Lung (tissue), 12 donors: ENCODE measurements around the gene NCOR1. TPM values are rescaled to one million over a fixed set of nuclear protein-coding genes. Genes with fewer than 3 reads are reported as not detected.
A peak's percentile ranks its signal among the peaks of the same experiment; 100 is the strongest.

Experiments
- ATAC-seq: fragments of 200-7000 bp; cut with Tn5 transposase; one replicate; pipeline ENCODE4 v1.9.1; 2020; ENCODE audit warnings: moderate number of reproducible peaks; ENCODE audit not compliant: insufficient read depth, low FRiP score
- DNase-seq, 3 donors: peaks; one replicate each; pipeline ENCODE4 v3.0.0-alpha.2; 2013 to 2017
- H3K27ac ChIP-seq, 2 donors: one replicate each; pipeline ENCODE4 v1.5.1; 2013; ENCODE audit warnings: mild to moderate bottlenecking in 2 of 2, moderate library complexity in 2 of 2, control low read depth in 1 of 2, inconsistent platforms in 1 of 2, low read depth in 1 of 2, low read length in 1 of 2
- H3K27me3 ChIP-seq, 3 donors: one replicate each; pipeline ENCODE4 v1.5.1; 2013; ENCODE audit warnings: low read length in 2 of 3; ENCODE audit not compliant: control insufficient read depth in 3 of 3, insufficient read depth in 3 of 3
- H3K36me3 ChIP-seq, 4 donors: one replicate each; pipeline ENCODE4 v1.5.1; 2013; ENCODE audit warnings: low read length in 4 of 4, mild to moderate bottlenecking in 1 of 4, moderate library complexity in 1 of 4; ENCODE audit not compliant: control insufficient read depth in 4 of 4, insufficient read depth in 4 of 4
- H3K4me1 ChIP-seq, 5 donors: one replicate each; pipeline ENCODE4 v1.5.1; 2013; ENCODE audit warnings: low read length in 5 of 5, mild to moderate bottlenecking in 2 of 5, moderate library complexity in 1 of 5; ENCODE audit not compliant: control insufficient read depth in 5 of 5, insufficient read depth in 5 of 5
- H3K4me3 ChIP-seq: one replicate; pipeline ENCODE4 v1.5.1; 2013; ENCODE audit warnings: mild to moderate bottlenecking, control low read depth, moderate library complexity
- H3K9ac ChIP-seq, 2 donors: one replicate each; pipeline ENCODE4 v1.5.1; 2013; ENCODE audit warnings: low read length in 2 of 2, control low read depth in 1 of 2; ENCODE audit not compliant: insufficient read depth in 1 of 2
- H3K9me3 ChIP-seq, 4 donors: one replicate each; pipeline ENCODE4 v1.5.1; 2013; ENCODE audit warnings: low read length in 3 of 4, mild to moderate bottlenecking in 1 of 4, moderate library complexity in 1 of 4; ENCODE audit not compliant: control insufficient read depth in 4 of 4, insufficient read depth in 3 of 4
- WGBS, 2 donors: extraction: QIAGEN DNeasy Blood & Tissue Kit; methylation state at CpG; one replicate each; pipeline ENCODE4 v1.1.7; 2013; 5-methylcytosine and 5-hydroxymethylcytosine counted together
- polyA plus RNA-seq, 2 donors: library from polyadenylated mRNA; stranded (reverse); fragments of 200-250 nt; gene quantifications; one replicate each; pipeline ENCODE4 v1.2.1, GENCODE V29; 2013
- total RNA-seq, 2 donors: library from RNA; depleted of rRNA in 1 of 2; stranded (reverse); fragments of >200 nt in 1 of 2; gene quantifications; one replicate each; pipeline ENCODE4 v1.2.1, GENCODE V29; 2014 to 2021
- TF ChIP-seq, protein P1 (sequence below): IDR thresholded peaks from 2 replicates; pipeline ENCODE4 v1.5.1; 2012; ENCODE audit warnings: mild to moderate bottlenecking; ENCODE audit errors: control extremely low read depth, extremely low read depth
- donor health status: control.
- donor health status: control.
- donor health status: Bipolar disorder and iron deficiency.
- donor health status: healthy.
- donor health status: DM: yes; HTN: yes; CAD: no.

NCOR1 gene
- total and polyA plus RNA-seq, 4 donors = 31.9 to 201 (median 80.3) TPM

DNA sequence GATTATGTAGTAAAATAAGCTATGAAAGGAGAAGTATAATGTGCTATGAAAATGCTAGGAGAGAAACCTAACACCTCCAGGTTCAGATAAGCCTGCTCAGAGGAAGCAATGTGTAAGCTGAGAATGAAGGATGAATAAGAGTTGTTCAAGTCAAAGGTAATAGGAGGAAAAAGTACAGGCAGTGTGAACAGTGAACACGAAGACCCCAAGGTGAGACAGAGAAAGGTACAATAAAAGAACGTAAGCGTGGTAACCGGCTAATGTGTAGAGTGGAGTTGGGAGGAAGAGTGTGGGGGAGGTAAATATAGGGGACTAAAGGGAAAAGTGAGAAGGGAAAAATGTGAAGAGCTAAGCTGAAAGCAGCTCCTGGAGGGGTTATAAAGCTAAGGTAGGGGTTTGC lies 141.5 kb downstream of the NCOR1 start:
- Histone ChIP-seq H3K36me3 (peaks cover 23 to 55% (median 39%) of the 10 kb centered on the region in 4 donors), H3K4me1 (no peaks in the 10 kb centered on the region), H3K9me3 (no peaks in the 10 kb centered on the region), H3K9ac (no peak overlapping the region), H3K27me3 (no peaks in the 10 kb centered on the region), H3K4me3 (no peak overlapping the region), H3K27ac (no peak overlapping the region)
- WGBS, 2 donors = 95 to 98% methylated on average over 4 of the region's 4 CpGs
- TF ChIP-seq, protein P1, sequence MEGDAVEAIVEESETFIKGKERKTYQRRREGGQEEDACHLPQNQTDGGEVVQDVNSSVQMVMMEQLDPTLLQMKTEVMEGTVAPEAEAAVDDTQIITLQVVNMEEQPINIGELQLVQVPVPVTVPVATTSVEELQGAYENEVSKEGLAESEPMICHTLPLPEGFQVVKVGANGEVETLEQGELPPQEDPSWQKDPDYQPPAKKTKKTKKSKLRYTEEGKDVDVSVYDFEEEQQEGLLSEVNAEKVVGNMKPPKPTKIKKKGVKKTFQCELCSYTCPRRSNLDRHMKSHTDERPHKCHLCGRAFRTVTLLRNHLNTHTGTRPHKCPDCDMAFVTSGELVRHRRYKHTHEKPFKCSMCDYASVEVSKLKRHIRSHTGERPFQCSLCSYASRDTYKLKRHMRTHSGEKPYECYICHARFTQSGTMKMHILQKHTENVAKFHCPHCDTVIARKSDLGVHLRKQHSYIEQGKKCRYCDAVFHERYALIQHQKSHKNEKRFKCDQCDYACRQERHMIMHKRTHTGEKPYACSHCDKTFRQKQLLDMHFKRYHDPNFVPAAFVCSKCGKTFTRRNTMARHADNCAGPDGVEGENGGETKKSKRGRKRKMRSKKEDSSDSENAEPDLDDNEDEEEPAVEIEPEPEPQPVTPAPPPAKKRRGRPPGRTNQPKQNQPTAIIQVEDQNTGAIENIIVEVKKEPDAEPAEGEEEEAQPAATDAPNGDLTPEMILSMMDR = no peak
- no peak for ATAC-seq
- DNase-seq = no peak

DNA sequence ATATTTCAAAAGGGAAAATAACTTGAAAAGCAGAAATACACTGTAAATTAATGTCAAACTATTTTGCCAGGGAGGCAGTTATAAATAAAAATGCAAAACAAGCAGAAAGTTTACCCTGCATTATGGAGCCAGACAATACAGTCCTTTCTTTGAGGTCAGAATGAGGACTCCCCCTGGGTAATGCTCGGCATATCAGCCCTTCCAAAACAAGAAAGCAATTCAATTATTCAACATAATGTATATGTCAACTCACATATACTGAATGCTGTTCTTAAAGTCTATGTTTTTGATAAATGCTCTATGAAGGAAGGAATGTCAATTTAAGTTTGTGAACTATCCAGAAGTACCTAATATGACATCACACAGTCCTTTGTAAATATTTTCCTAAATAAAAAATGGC lies 143.3 kb downstream of the NCOR1 start:
- Histone ChIP-seq H3K4me3 (no peak overlapping the region), H3K27ac (no peak overlapping the region), H3K4me1 (peaks cover 0 to 8% (median 0%) of the 10 kb centered on the region in 5 donors), H3K36me3 (peaks cover 26 to 49% (median 37%) of the 10 kb centered on the region in 4 donors), H3K27me3 (no peaks in the 10 kb centered on the region), H3K9ac (no peak overlapping the region), H3K9me3 (no peaks in the 10 kb centered on the region)
- 90 to 97% methylated on average over 1 of the region's 1 CpG for WGBS, 2 donors
- no peak for ATAC-seq
- TF ChIP-seq, protein P1 = no peak
- no peak for DNase-seq

DNA sequence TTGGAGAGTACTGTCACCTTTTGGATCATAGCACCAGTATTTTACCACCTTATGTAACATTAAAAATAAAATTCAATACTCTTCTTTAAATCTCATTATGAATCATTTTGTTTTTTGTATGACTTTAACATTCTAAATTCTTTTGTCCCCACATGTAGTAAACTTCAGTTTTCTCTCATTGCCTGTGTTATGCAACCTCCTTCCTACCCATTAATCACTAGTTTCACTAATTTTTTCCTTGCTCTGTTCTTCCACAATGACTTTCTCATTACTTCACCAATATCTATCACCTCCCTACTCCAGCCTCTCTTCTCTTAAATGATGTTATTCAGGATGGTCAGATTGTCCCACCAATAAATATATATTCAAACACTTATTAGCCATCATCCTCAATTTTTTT lies 147.0 kb downstream of the NCOR1 start:
- peaks cover 0 to 8% (median 0%) of the 10 kb centered on the region in 5 donors for H3K4me1 ChIP-seq
- H3K4me3 ChIP-seq = no peak overlapping the region
- H3K27ac ChIP-seq = no peak overlapping the region
- peaks cover 37 to 53% (median 45%) of the 10 kb centered on the region in 4 donors for H3K36me3 ChIP-seq
- no peaks in the 10 kb centered on the region for H3K27me3 ChIP-seq
- H3K9ac ChIP-seq = no peak overlapping the region
- no peaks in the 10 kb centered on the region for H3K9me3 ChIP-seq
- peak in 1 of 3 donors; percentile 13 for DNase-seq
- ATAC-seq = no peak
- TF ChIP-seq, protein P1 = no peak

DNA sequence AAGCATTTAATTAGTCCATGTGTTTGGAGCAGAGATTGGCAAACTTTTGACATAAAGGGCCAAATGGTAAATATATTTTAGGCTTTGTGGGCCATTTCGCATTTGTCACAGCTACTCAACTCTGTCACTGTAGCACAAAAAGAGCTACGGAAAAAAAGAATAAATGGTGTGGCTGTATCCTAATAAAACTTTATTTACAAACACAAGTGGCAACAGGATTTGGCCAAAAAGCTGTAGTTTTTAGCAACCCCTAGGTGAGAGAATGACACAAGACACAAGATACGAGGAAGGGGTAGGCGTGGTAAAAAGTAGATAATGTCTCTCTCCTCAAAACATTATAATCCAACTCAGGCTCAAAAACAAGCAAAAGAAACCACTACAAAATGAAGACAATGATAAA lies 149.2 kb downstream of the NCOR1 start:
- WGBS, 2 donors = 97 to 98% methylated on average over 4 of the region's 4 CpGs
- no peak overlapping the region for H3K9ac ChIP-seq
- H3K27ac ChIP-seq = no peak overlapping the region
- no peaks in the 10 kb centered on the region for H3K9me3 ChIP-seq
- no peak for DNase-seq
- H3K36me3 ChIP-seq = peaks cover 42 to 57% (median 50%) of the 10 kb centered on the region in 4 donors
- H3K4me1 ChIP-seq = peaks cover 0 to 8% (median 0%) of the 10 kb centered on the region in 5 donors
- TF ChIP-seq, protein P1 = no peak
- no peak for ATAC-seq
- no peaks in the 10 kb centered on the region for H3K27me3 ChIP-seq
- no peak overlapping the region for H3K4me3 ChIP-seq
